Keratinocyte (primary cell): ENCODE results near the gene SNRPD3. TPM values are rescaled to one million over a fixed set of nuclear protein-coding genes. Genes with fewer than 3 reads are reported as not detected.

Experiments used
- DNase-seq: peaks from one replicate; pipeline ENCODE4 v3.0.0-alpha.2; 2011; ENCODE audit warnings: low read depth, missing footprints, low spot score
- FAIRE-seq: peaks from 2 replicates; lab custom pipeline; 2011; peaks lifted over from hg19 to GRCh38; lab: Jason Lieb, UNC
- H2AFZ ChIP-seq: 2 replicates; pipeline ENCODE4 v1.6.0; 2012; ENCODE audit warnings: low read length, control low read depth, inconsistent platforms; ENCODE audit not compliant: control insufficient read depth
- H3K27ac ChIP-seq: 2 replicates; pipeline ENCODE4 v1.5.1; 2011; ENCODE audit warnings: low read length; ENCODE audit not compliant: control insufficient read depth, insufficient read depth
- H3K27me3 ChIP-seq: 3 replicates; pipeline ENCODE4 v1.6.0; 2011; ENCODE audit warnings: low read length; ENCODE audit not compliant: control insufficient read depth, insufficient read depth; ENCODE audit errors: extremely low read depth
- H3K36me3 ChIP-seq, 2 experiments: 2 replicates in 1 of 2; 3 replicates in 1 of 2; pipeline ENCODE4 v1.5.1; 2011; ENCODE audit warnings: low read length in 2 of 2, mild to moderate bottlenecking in 1 of 2; ENCODE audit not compliant: control insufficient read depth in 2 of 2, insufficient read depth in 2 of 2; ENCODE audit errors: extremely low read depth in 1 of 2
- H3K4me1 ChIP-seq: 3 replicates; pipeline ENCODE4 v1.5.1; 2011; ENCODE audit warnings: low read length; ENCODE audit not compliant: control insufficient read depth, insufficient read depth; ENCODE audit errors: extremely low read depth
- H3K4me2 ChIP-seq: 3 replicates; pipeline ENCODE4 v1.6.0; 2011; ENCODE audit warnings: low read depth, low read length; ENCODE audit not compliant: control insufficient read depth, insufficient read depth; ENCODE audit errors: extremely low read depth
- H3K4me3 ChIP-seq, 3 experiments: fragments of 200-600 bp in 1 of 3; sonication (generic) in 1 of 3; 2 replicates in 2 of 3; 3 replicates in 1 of 3; pipeline ENCODE4 v1.5.1; 2011 to 2016; ENCODE audit warnings: low read length in 3 of 3, mild to moderate bottlenecking in 3 of 3, control low read depth in 2 of 3, inconsistent platforms in 1 of 3, low read depth in 1 of 3, mixed read lengths in 1 of 3, mixed run types in 1 of 3, moderate library complexity in 1 of 3; ENCODE audit not compliant: control insufficient read depth in 2 of 3, insufficient read depth in 2 of 3; ENCODE audit errors: extremely low read depth in 1 of 3
- H3K79me2 ChIP-seq: 2 replicates; pipeline ENCODE4 v1.6.0; 2012; ENCODE audit warnings: low read length; ENCODE audit not compliant: control insufficient read depth, insufficient read depth
- H3K9ac ChIP-seq: 3 replicates; pipeline ENCODE4 v1.6.0; 2011; ENCODE audit warnings: low read length; ENCODE audit not compliant: control insufficient read depth, insufficient read depth; ENCODE audit errors: extremely low read depth
- H3K9me1 ChIP-seq: 3 replicates; pipeline ENCODE4 v1.6.0; 2011; ENCODE audit warnings: low read length; ENCODE audit not compliant: control insufficient read depth, insufficient read depth; ENCODE audit errors: extremely low read depth
- H3K9me3 ChIP-seq: 2 replicates; pipeline ENCODE4 v1.5.1; 2012; ENCODE audit warnings: low read depth, low read length; ENCODE audit not compliant: control insufficient read depth
- H4K20me1 ChIP-seq: 3 replicates; pipeline ENCODE4 v1.6.0; 2011; ENCODE audit warnings: low read length; ENCODE audit not compliant: control insufficient read depth, insufficient read depth; ENCODE audit errors: extremely low read depth
- CTCF ChIP-seq, 3 experiments: IDR thresholded peaks in 1 of 3; conservative IDR thresholded peaks in 1 of 3; optimal IDR thresholded peaks in 1 of 3; 2 replicates in 2 of 3; 3 replicates in 1 of 3; pipeline versions ENCODE3 to v1.5.1; 2011; ENCODE audit warnings: low read length in 3 of 3, mild to moderate bottlenecking in 3 of 3, moderate library complexity in 2 of 3, control low read depth in 1 of 3, inconsistent platforms in 1 of 3; ENCODE audit not compliant: insufficient read depth in 2 of 3; ENCODE audit errors: extremely low read depth in 1 of 3
- EZH2 ChIP-seq: IDR thresholded peaks from one replicate; pipeline ENCODE4 v1.6.1; 2012; ENCODE audit warnings: inconsistent platforms, mild to moderate bottlenecking, low read length, moderate library complexity
- dilution Hi-C: fragments of 300-500 bp; cut with MboI; formaldehyde crosslinking; loops from one replicate; pipeline ENCODE4 v1.7.0; 2020; ENCODE audit warnings: low sequenced_read_pairs; ENCODE audit not compliant: extremely low pct_ligation_motif_present
- polyA plus RNA-seq, 5 experiments: library from polyadenylated mRNA; depleted of rRNA in 3 of 5; stranded (reverse) in 3 of 5; stranded (forward) in 1 of 5; unstranded in 1 of 5; fragments of >200 nt; gene quantifications; 1 replicate in 1 of 5; 2 replicates in 3 of 5; 3 replicates in 1 of 5; pipeline versions ENCODE4 v1.2.1 to v1.2.3, GENCODE V29; 2011 to 2012; ENCODE audit warnings: missing spikeins in 2 of 5, low read depth in 1 of 5, low replicate concordance in 1 of 5

Gene SNRPD3
- polyA plus RNA-seq, 1 donor (not counting 4 experiments of a cell fraction or from before 2014, with no cell fraction given) = 135 TPM

- H3K36me3 ChIP-seq = no peaks in the 10 kb centered on the region
- H3K79me2 ChIP-seq = no peaks in the 10 kb centered on the region
- peaks cover 5% of the 10 kb centered on the region for H3K4me1 ChIP-seq
- no peak for FAIRE-seq
- no peak for TF ChIP-seq CTCF (optimal IDR thresholded peaks at IDR 0.05 in 1 of 3, IDR thresholded peaks at IDR 0.05 in 1 of 3, conservative IDR thresholded peaks at IDR 0.05 in 1 of 3; ENCODE audit: extremely low read depth in 1 of 3, insufficient read depth in 2 of 3, low read length in 3 of 3)
- H3K9ac ChIP-seq = no peak overlapping the region
- H3K9me3 ChIP-seq = no peaks in the 10 kb centered on the region
- H3K27me3 ChIP-seq = peaks cover 23% of the 10 kb centered on the region
- no peak overlapping the region for H3K4me2 ChIP-seq
- dilution Hi-C loops = no loop called here
- DNase-seq = no peak
- H2AFZ ChIP-seq = no peak overlapping the region
- no peaks in the 10 kb centered on the region for H3K9me1 ChIP-seq
- H3K4me3 ChIP-seq = no peak overlapping the region
- H3K27ac ChIP-seq = no peak overlapping the region
- no peaks in the 10 kb centered on the region for H4K20me1 ChIP-seq
Measured at GRCh38 chr22:24516301-24516737, 39.5 kb upstream of the SNRPD3 start.

GRCh38 chr22:24517446-24517845, 38.4 kb upstream of the SNRPD3 start:
- Histone ChIP-seq H3K4me3 (no peak overlapping the region), H3K79me2 (no peaks in the 10 kb centered on the region), H4K20me1 (no peaks in the 10 kb centered on the region), H3K9ac (no peak overlapping the region), H2AFZ (no peak overlapping the region), H3K9me3 (no peaks in the 10 kb centered on the region), H3K4me1 (peaks cover 10% of the 10 kb centered on the region), H3K9me1 (no peaks in the 10 kb centered on the region), H3K27me3 (peaks cover 19% of the 10 kb centered on the region), H3K4me2 (no peak overlapping the region), H3K36me3 (no peaks in the 10 kb centered on the region), H3K27ac (no peak overlapping the region)
- dilution Hi-C loops = no loop called here
- no peak for DNase-seq
- no peak for TF ChIP-seq EZH2
- no peak for TF ChIP-seq CTCF (optimal IDR thresholded peaks at IDR 0.05 in 1 of 3, IDR thresholded peaks at IDR 0.05 in 1 of 3, conservative IDR thresholded peaks at IDR 0.05 in 1 of 3; ENCODE audit: extremely low read depth in 1 of 3, insufficient read depth in 2 of 3, low read length in 3 of 3)
- FAIRE-seq = no peak
